ENCODE data around the gene ATP11B. TPM values are rescaled to one million over a fixed set of nuclear protein-coding genes. Genes with fewer than 3 reads are reported as not detected.

The ATP11B gene
- total and polyA plus RNA-seq, 2 experiments from 2014 or later = 5.8 to 24.7 TPM

- Histone ChIP-seq H2AFZ (no peak overlapping the region), H3K4me3 (no peak overlapping the region), H3K27me3 (ENCODE audit: insufficient read depth) (no peaks in the 10 kb centered on the region), H3K4me2 (no peak overlapping the region), H3K36me3 (ENCODE audit: insufficient read depth) (no peaks in the 10 kb centered on the region), H3K9me2 (ENCODE audit: insufficient read depth) (no peaks in the 10 kb centered on the region), H3K79me2 (replicated peaks; ENCODE audit: insufficient read depth) (no peaks in the 10 kb centered on the region), H3K4me1 (ENCODE audit: insufficient read depth) (no peaks in the 10 kb centered on the region), H4K20me1 (replicated peaks; ENCODE audit: insufficient read depth) (no peaks in the 10 kb centered on the region), H3F3A (replicated peaks; ENCODE audit: low read depth) (no peaks in the 10 kb centered on the region), H3K27ac (ENCODE audit: low read depth) (no peak overlapping the region)
- ATAC-seq = no peak
- DNase-seq (ENCODE audit: low spot score) = no peak
- TF ChIP-seq EZH2phosphoT487 (IDR thresholded peaks at IDR 0.05; ENCODE audit: unreplicated experiment) (no peak), ZNF462 (CRISPR knock-in tag; IDR thresholded peaks at IDR 0.05) (no peak), CREB1 (CRISPR knock-in tag; IDR thresholded peaks at IDR 0.05; ENCODE audit: low read depth) (no peak), CTCF (conservative IDR thresholded peaks at IDR 0.05; ENCODE audit: low read depth in 2 of 2) (no peak)
- Mint-ChIP-seq H3K4me1 (no peaks in the 10 kb centered on the region), H3K4me3 (no peak overlapping the region), H3K27me3 (ENCODE audit: insufficient read depth, low read depth, poor library complexity) (no peaks in the 10 kb centered on the region), H3K36me3 (ENCODE audit: low read depth) (no peaks in the 10 kb centered on the region), H3K27ac (no peak overlapping the region), H3K9me3 (no peaks in the 10 kb centered on the region)
Observed at GRCh38 chr3:182769673-182770072, 23.6 kb upstream of the ATP11B start.

GRCh38 chr3:182782149-182782548, 11.2 kb upstream of the ATP11B start:
- Histone ChIP-seq H3K36me3 (ENCODE audit: insufficient read depth) (no peaks in the 10 kb centered on the region), H3K79me2 (replicated peaks; ENCODE audit: insufficient read depth) (no peaks in the 10 kb centered on the region), H3K27ac (ENCODE audit: low read depth) (no peak overlapping the region), H3K27me3 (ENCODE audit: insufficient read depth) (no peaks in the 10 kb centered on the region), H3K9me2 (ENCODE audit: insufficient read depth) (peaks cover 2% of the 10 kb centered on the region; the same call in 1 of the 2 replicates), H3K4me3 (no peak overlapping the region), H3K4me2 (no peak overlapping the region), H3K4me1 (ENCODE audit: insufficient read depth) (no peaks in the 10 kb centered on the region), H4K20me1 (replicated peaks; ENCODE audit: insufficient read depth) (no peaks in the 10 kb centered on the region), H3F3A (replicated peaks; ENCODE audit: low read depth) (no peaks in the 10 kb centered on the region), H2AFZ (no peak overlapping the region)
- no peak overlapping the region for H3K4me3 Mint-ChIP-seq
- ATAC-seq (no peak), DNase-seq (ENCODE audit: low spot score) (no peak)
- H3K9me3 Mint-ChIP-seq = no peaks in the 10 kb centered on the region
- H3K27me3 Mint-ChIP-seq (ENCODE audit: insufficient read depth, low read depth, poor library complexity) = no peaks in the 10 kb centered on the region
- no peak for TF ChIP-seq EZH2phosphoT487 (IDR thresholded peaks at IDR 0.05; ENCODE audit: unreplicated experiment)
- no peak for TF ChIP-seq STAT1 (IDR thresholded peaks at IDR 0.05; ENCODE audit: unreplicated experiment)
- TF ChIP-seq NANOG (IDR thresholded peaks at IDR 0.05; ENCODE audit: borderline replicate concordance) = no peak
- TF ChIP-seq JUNB (IDR thresholded peaks at IDR 0.05; ENCODE audit: unreplicated experiment) = no peak
- no peak for TF ChIP-seq ZNF331 (CRISPR knock-in tag; IDR thresholded peaks at IDR 0.05; ENCODE audit: low read depth)
- no peak for TF ChIP-seq CTCF (conservative IDR thresholded peaks at IDR 0.05; ENCODE audit: low read depth in 2 of 2)
- no peak for TF ChIP-seq ETS1 (IDR thresholded peaks at IDR 0.05)
- no peaks in the 10 kb centered on the region for H3K36me3 Mint-ChIP-seq (ENCODE audit: low read depth)
- H3K4me1 Mint-ChIP-seq = no peaks in the 10 kb centered on the region; the same call in 1 of the 3 replicates
- no peak overlapping the region for H3K27ac Mint-ChIP-seq
